ENCODE results near the gene LPIN2.

Gene LPIN2

DNA sequence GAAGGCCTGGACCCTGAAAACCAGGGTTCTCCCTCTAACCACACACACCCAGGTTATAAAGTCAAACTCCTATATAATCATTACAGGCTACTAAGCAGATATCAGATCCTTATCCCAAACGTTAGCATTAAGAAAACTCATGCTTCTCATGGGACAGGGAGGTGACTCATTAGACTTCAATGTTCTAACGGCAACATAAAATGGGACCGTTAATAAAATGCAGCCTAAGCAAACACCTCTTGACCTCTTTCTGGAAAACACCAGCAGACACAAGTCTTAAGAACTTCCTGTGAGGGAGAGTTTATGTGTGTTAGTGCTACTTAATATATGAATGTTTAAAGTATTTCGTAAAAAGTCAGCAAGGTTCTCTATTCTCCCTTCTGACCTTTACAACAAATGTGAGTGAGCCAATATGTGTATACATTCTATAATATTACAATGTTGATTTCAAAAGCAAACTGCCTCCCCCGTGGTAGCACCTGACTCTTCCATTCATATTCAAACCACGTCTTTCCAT, 31.7 kb downstream of the LPIN2 start:
- peak; percentile 33 for DNase-seq (ENCODE audit: low spot score)

GRCh38 chr18:2979871-2980790, 32.8 kb downstream of the LPIN2 start:
- no peak for DNase-seq (ENCODE audit: low spot score)

DNA sequence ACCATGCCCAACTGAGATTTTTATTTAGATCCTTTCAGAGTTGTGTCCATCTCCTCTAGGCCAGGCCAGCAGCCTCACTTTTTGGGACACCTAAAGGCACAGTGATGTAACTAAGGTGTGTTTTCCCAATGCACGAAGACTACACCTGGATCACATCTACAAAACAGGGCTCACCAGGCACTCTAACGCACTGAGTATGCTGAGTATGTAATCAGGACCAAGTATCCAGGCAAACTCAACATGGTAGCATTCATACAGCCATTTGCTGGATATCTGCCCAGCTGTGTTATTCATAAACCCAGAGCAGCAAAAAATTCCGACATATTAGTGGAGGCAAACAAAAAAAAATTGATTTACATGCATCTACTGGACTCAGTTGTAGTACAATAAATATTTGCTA, 33.8 kb downstream of the LPIN2 start:
- DNase-seq (ENCODE audit: low spot score): no peak

- DNase-seq (ENCODE audit: low spot score): no peak
These were observed 34.3 kb downstream of the LPIN2 start for GRCh38 chr18:2978661-2979106.

- no peak for DNase-seq (ENCODE audit: low spot score)
These were observed 34.7 kb downstream of the LPIN2 start for GRCh38 chr18:2978208-2978607.

DNA sequence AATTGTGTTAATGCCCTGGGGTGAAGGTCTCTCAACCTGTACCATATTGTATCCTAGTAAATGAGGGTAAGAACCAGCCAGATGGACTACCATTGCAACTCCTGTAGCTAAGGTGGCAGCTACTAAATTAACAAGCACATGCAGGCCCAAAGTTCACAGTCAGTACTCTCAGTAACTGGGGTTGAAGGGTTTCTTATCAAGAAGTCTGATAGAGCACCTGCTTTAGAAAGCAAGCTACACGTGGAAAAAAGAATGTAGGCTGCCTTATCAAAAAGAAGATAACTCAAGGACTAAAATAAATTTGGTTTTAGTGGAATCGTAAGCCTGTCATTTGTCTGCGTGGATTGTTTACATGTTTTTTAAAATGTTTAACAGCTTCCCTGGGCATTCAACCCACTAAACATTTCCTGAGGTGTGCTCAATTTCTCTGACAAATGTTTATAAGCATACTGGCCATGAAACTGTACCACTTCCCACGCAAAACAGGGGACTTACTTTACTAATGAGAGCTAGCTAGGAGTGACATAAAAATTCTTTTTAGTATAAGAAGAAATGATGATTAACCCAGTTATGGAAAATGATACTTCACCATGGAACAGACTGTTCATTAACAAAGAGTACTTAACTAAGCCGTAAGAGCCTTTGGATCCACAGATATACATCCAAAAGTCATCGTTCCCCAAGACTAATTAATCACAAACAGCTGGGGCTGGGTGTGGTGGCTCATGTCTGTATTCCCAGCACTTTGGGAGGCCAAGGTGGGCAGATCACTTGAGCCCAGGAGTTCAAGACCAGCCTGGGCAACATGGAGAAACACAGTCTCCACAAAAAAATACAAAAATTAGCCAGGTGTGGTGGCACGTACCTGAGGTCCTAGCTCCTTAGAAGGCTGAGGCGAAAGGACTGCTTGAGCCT, 36.5 kb downstream of the LPIN2 start:
- DNase-seq (ENCODE audit: low spot score): no peak

DNA sequence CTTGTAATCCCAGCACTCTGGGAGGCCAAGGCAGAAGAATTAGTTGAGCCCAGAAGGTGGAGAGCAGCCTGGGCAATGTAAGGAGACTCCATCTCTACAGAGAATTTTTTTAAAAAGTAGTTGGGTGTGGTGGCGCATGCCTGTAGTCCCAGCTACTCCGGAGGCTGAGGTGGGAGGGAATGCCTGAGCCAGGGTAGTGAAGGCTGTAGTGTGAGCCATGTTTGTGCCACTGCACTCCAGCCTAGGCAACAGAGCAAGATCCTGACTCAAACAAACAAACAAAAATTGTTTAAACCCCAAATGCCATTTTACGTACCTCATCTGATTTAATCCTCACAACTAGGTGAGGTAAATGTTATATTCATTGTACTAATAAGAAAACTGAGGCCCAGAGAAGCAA, 38.2 kb downstream of the LPIN2 start:
- DNase-seq (ENCODE audit: low spot score): no peak

GRCh38 chr18:2971741-2972552, 41.0 kb downstream of the LPIN2 start:
- DNase-seq (ENCODE audit: low spot score): no peak

- no peak for DNase-seq (ENCODE audit: low spot score)
These were observed 41.9 kb downstream of the LPIN2 start for GRCh38 chr18:2970772-2971659.

GRCh38 chr18:2970344-2970743, 42.6 kb downstream of the LPIN2 start:
- no peak for DNase-seq (ENCODE audit: low spot score)

DNA sequence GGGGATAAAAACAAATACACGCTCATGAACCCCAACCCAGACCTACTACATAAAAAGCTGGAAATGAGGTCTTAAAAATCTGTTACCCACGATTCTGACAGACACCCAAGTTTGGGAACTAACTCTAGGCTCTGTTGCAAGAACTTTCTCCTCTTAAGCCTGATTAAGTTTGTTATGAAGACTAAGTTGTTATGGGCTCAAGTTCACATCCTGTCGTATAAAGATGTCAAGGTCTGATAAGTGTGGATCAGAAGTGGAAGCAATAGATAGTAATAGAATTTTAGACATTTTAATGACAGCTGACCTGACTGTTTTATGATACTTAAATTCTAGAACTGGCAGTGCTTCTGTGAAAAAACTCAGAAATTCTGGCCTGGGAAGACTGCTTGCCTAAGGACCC, 43.2 kb downstream of the LPIN2 start:
- DNase-seq (ENCODE audit: low spot score): no peak

GRCh38 chr18:2968606-2969005, 44.3 kb downstream of the LPIN2 start:
- no peak for DNase-seq (ENCODE audit: low spot score)

- no peak for DNase-seq (ENCODE audit: low spot score)
These were observed 45.1 kb downstream of the LPIN2 start for GRCh38 chr18:2967820-2968219.

DNA sequence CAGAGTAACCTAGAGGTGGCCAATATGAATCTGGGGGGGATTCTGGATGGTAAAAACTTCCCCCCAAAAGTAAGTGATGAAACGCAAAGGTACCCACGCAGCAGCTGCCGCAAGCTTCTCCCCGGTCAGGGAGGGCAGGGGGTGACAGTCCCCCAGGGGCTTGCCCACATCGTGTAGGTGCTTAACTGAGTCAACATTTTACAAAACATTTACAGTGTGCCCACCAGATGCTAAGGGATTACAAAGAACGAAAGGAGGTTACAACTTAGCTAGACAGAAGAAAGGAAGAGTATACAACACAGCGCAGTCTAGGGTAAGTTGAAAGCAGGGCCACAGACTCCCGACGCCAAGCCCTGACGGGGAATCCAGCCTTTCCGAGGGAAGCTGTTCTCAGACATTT, 45.6 kb downstream of the LPIN2 start:
- DNase-seq (ENCODE audit: low spot score): no peak

DNA sequence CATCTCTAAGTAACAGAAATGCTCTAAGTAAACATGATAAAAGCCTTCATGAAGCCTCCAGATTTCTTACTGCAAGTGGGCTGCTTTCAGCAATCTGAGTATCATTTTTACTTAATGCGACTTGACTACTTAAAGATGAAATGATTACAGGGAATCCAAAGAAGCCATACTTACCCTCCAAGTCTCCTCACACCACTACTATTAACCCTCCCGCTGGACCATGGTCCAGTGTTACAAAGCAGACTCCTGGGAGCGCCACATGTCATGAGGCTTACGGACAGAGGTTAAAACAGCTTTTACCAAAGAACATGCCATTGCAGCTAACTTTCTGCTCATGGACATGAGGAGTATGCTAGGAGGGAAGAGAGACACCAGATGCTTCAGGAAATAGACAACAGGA, 46.4 kb downstream of the LPIN2 start:
- no peak for DNase-seq (ENCODE audit: low spot score)

GRCh38 chr18:2965797-2966196, 47.1 kb downstream of the LPIN2 start:
- DNase-seq (ENCODE audit: low spot score): no peak

DNA sequence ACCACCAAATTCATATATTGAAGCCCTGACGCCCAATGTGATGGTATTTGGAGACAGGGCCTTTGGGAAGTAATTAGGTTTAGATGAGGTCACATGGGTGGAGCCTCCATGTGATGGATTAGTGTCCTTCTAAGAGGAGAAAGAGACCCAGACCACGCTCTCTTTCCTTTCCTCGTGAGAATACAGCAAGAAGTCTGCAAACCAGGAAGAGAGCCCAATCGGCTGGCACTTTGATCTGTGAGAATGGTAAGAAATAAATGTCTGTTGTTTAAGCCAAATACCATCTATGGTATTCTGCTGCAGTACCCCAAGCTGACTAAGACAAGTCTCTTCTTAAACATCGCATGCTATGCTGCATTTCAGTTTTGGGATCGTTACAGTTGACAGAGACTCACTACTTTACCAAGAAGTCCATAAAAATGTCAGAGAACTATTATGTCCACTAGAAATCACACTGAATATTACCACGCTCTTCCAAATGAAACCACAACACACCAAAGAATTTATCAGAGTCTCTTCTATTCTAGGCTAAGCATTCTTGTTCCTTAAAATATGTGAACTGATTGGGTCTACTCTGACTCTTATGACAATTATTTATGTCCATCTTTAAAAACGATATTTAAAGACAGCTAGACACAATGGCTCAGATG, 48.5 kb downstream of the LPIN2 start:
- no peak for DNase-seq (ENCODE audit: low spot score)

Measured in COLO829 (cell line).